ENCODE measurements around the gene KCNC3.

- no peak for TF ChIP-seq MAX (IDR thresholded peaks at IDR 0.05)
- TF ChIP-seq CTCF (IDR thresholded peaks at IDR 0.05) = no peak
- no peak for TF ChIP-seq RAD21 (conservative IDR thresholded peaks at IDR 0.05 in 1 of 2, IDR thresholded peaks at IDR 0.05 in 1 of 2)
- no peak for TF ChIP-seq REST (IDR thresholded peaks at IDR 0.05)
- no peak for TF ChIP-seq ZSCAN20 (CRISPR knock-in tag; IDR thresholded peaks at IDR 0.05)
- no peak for TF ChIP-seq CEBPB (IDR thresholded peaks at IDR 0.05)
- TF ChIP-seq HOXB13 (CRISPR knock-in tag; IDR thresholded peaks at IDR 0.05; ENCODE audit: low read depth) = no peak
- TF ChIP-seq KDM1A (IDR thresholded peaks at IDR 0.05; ENCODE audit: low read depth) = no peak
- TF ChIP-seq TP53 (CRISPR knock-in tag; IDR thresholded peaks at IDR 0.05) = no peak
- no peak for TF ChIP-seq ELK1 (IDR thresholded peaks at IDR 0.05; ENCODE audit: low read depth, low read length)
Measured at GRCh38 chr19:50377517-50377916, 48.3 kb upstream of the KCNC3 start.

Measured in A549 (cell line).